ENCODE measurements around the gene NLGN4X. TPM values are rescaled to one million over a fixed set of nuclear protein-coding genes. Genes with fewer than 3 reads are reported as not detected.

NLGN4X gene
- total RNA-seq, result not detected

DNA sequence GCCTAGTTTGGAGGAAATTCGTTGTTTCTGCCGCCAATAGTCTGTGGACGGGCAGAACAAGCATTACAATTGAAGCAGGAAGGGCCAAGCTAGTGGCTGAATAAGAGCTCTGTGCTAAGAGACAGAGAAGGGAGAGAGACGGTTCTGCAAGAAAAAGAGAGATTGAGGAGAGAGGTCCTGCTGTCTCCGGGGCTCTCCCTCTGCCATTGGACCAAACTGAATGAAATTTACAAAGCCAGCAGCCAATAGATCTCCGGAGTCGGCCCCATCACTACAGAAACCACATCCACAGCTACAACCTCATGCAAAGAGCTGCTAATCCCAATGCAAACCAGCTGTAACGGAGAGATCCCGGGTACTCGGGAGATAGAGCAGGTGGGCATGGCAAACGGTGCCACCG lies at the start of gene NLGN4X:
NLGN4X (minus strand) TSS at position 148 of the 400 bp plus-strand sequence. CDS start 77,401 bp downstream, outside the sequence.
- DNase-seq, result no peak

DNA sequence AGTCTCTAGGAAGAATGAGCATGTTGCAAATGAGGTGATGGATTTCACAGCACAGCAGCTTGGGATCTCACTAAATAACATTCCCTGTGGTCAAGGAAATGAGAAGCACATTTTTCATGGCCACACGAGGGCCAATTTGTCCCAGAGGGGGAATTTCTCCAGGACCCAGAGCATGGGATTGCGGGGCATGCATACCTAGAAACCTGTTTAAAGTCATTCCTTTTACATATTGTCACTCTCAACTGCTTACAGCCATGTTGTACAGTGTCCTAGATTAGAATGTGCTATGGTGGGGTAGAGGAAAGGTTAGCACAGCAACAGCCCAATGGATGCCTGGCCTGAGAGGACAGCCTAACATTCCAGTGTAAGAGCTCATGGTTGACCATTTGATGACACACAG lies 37.4 kb upstream of the NLGN4X start:
- DNase-seq, result no peak

DNA sequence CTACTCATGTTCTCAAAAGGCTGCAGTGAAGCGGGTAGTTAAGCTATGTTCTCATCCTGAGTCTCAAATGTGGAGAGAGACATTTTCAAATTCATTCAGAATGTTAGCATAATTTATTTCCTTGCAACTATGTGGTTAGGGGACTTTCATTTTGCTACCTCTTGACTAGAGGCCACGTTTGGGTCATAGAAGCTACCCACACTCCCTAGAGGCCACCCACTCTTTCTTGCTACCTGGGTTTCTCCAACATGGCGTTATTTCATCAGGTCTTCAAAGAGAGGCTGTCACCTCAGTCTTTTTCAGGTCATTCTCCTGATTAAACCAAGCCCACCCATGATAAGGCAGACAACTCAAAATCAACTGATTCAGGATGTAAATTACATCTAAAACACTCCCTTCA lies 34.3 kb upstream of the NLGN4X start:
- DNase-seq, result no peak

- no peak for DNase-seq
Observed at GRCh38 chrX:6257025-6257424, 28.4 kb upstream of the NLGN4X start.

DNA sequence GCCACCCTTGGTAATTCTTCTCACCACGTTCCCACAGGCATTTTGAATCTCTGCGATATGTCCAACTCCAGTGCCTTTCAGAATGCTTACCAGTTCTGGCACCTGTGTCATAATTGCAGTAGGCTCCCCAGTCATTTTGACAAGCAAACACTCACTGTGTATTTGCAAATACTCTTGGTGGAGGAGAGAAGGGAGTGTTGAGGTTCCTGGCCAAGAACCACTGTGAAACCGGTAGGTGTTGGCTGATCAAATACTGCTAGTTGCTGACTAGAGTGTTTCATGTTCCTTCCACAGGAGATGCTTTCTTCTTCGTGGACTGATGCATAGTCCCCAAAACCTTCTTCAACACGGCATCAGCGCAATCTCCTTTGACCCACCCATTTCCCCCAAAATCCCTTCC lies 16.0 kb upstream of the NLGN4X start:
- no peak for DNase-seq

DNA sequence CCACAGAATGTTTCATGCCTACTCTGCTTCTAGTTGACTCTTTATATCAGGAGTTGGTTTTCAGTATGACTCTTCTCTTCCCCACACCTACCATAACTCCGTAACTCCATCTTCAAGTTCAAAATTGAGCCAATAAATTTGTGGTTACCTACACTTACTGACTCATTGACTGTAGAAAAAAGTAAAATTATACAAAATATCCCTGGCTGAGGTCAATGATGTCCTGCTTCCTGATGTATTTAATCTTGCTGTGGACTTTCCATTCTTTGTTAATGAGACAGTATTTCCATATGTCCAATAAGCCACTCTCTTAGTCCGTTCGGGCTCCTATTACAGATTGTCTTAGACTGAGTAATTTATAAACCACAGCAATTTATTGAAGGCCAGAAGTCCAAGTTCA lies 9.9 kb upstream of the NLGN4X start:
- no peak for DNase-seq

DNA sequence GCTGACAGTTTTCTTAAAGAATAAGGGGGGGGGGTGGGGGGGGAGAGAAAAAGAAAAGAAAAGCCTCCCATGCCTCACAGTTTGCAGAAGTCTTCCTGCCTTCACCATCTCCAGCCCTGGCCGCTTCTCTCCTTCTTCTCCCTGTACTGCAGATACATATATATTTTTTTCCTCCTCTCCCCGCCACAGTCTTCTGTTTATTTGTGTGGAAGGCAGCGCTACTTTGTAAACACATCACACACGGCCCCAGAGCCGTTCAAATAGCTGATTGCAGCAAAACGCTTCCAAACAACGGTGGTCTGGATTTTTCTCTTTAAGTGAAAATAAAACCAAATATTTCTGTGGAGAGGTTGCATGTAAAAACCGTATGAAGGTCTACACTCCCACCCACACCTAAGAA lies 732 bp downstream of the NLGN4X start:
- no peak for DNase-seq

DNA sequence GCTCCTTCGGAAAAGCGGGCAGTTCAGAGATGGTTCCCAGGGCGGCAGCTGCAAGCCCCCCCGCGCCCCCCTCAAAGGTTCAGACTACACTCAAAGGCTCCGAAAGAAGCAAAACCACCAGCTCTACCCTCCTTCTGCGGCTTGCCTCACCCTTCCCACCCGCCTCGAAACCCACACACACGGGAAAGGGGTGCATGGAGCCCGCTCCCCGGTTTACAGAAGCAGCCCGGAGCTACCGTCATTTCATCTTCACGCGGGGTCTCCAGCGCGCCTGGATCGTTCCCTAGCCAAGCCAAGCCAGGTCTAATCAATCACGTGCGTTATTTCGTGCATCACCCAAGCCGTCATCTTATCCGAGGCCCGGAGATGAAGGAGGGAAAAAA lies 1.2 kb downstream of the NLGN4X start:
- no peak for DNase-seq

DNA sequence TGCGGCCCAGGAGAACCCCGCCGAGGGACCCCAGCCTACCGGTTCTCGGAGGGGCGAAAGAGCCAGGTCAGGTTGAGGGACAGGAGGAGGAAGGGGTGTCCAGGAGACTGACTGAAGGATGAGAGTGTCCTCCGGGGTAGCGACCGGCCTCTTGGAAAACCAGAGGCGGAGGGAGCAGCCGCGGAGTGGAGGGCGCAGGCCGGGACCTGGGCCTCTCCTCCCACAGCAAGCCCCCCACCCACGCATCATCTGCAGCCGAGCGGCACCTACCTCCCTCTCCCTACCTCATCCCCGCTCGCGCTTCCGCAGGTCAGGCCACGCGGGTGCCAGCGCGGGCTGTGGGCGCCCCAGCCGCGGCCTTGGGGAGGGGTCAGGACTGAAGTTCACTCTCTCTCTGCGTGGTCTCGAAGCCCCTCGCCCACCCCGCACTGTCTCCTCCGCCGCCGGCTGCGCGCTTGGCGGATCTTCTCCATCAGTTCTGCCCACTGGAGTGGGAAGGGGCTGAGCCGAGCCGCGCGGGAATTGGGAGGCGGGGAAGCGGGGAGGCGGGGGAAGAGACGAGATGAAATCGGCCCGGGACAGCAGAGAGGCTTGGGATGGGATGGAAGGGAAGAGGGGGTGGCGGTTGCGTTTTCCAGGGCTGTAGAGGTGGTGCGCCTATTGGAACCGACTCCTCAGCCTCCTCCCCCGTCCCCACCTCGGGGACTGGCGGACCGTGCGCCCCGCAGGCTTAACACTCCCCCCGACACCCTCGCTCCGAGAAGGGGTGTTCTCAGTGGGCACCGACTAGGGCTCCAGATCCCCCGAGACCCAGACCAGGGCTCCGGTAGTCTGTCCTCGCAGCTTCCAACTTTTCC lies 1.8 kb downstream of the NLGN4X start:
- DNase-seq, result no peak

- DNase-seq, result no peak
Observed at GRCh38 chrX:6225911-6226595, 2.6 kb downstream of the NLGN4X start.

- no peak for DNase-seq
Observed at GRCh38 chrX:6225288-6225910, 3.3 kb downstream of the NLGN4X start.

GRCh38 chrX:6223516-6223915 lies 5.2 kb downstream of the NLGN4X start:
- DNase-seq, result no peak

DNA sequence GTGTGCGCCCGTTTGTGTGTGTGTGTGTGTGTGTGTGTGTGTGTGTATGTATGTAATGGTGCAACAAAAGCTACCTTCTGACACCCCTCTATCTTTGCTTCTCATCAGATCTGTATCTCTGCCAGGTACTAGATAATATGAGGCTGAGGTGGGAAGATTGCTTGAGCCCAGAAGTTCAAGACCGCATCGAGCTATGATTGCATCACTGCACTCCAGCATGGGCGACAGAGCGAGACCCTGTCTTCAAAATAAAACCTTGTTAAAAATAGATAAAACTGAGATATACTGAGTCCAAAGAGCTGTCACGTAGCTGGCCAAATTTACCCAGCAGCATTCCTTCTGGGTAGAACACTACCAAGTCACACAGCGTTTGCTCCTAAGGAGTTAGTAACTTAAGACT lies 18.4 kb downstream of the NLGN4X start:
- DNase-seq, result no peak

GRCh38 chrX:6203462-6204215 lies 25.0 kb downstream of the NLGN4X start:
- DNase-seq, result no peak

- DNase-seq, result no peak
Observed at GRCh38 chrX:6199486-6199885, 29.2 kb downstream of the NLGN4X start.

DNA sequence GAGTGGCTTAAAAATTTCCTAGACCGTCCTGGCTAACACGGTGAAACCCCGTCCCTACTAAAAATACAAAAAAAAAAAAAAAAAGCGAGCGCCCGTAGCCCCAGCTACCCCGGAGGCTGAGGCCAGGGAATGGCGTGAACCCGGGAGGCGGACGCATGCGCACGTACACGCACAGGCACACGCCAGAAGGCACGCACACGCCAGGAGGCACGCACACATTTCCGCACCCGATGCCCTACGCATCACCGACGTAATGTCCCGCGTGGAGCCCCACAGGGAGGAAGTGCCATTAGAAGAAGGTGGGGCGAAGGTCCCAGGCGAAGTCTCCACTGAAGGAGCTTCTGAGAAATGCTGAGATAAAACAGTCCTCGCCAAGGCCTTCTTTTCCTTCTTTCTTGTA lies 41.4 kb downstream of the NLGN4X start:
- no peak for DNase-seq

GRCh38 chrX:6184900-6185515 lies 43.7 kb downstream of the NLGN4X start:
- DNase-seq, result no peak

DNA sequence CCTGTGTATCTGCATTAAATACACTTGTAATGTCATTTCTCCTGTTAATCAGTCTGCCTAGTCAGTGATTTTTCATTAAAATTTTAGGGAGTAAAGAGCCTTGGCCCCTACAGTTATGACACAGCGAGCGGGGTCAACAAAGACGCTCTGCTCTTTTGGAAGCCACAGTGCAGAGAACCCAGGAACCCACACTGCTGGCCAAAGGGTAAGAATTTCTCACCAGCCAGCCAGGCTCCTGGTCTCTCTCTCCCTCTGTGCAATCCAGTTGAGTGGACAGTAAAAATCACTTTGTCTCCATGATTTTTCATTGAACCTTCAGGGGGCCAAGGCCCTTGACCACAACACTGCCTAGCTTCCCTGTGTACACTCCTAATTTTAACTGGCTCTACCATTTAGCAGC lies 52.8 kb downstream of the NLGN4X start:
- DNase-seq, result no peak

DNA sequence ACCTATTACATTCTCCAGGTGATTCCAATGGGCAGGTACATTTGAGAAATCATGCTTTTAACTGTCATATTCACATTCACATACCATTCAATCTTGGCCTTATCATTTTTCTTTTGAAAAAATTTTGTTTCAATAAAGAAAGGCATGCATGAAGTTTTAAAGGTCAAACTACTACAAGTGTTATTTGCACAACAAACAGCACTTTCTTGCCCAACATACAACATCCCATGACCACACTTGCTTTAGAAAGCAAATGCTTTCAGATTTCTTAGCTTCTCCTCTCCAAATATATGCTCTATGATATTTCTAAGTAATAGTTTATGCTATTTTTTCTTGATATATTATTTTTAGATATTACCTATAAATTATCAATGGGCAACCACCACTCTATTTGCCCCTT lies 58.2 kb downstream of the NLGN4X start:
- no peak for DNase-seq

GRCh38 chrX:6169407-6169806 lies 59.3 kb downstream of the NLGN4X start:
- DNase-seq, result no peak

GRCh38 chrX:6163721-6164120 lies 64.9 kb downstream of the NLGN4X start:
- no peak for DNase-seq

DNA sequence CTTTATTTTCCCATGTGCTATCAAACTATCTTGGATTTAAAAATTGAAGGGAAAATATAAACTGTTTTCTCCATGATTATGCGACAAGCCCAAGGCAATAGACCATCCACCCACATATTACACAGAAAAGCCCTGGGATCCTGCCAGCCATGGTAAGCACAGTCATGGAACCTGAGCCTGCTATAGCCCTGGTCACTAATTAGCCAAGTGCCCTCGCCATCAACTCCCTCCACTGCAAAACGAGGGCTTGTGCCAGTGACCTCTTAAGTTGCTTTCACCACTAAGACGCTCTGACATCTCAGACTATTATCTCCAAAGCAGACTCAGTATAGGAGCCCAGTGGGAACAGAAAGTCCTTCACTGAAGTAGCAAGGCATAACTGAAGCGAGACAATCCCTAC lies 69.2 kb downstream of the NLGN4X start:
- no peak for DNase-seq

DNA sequence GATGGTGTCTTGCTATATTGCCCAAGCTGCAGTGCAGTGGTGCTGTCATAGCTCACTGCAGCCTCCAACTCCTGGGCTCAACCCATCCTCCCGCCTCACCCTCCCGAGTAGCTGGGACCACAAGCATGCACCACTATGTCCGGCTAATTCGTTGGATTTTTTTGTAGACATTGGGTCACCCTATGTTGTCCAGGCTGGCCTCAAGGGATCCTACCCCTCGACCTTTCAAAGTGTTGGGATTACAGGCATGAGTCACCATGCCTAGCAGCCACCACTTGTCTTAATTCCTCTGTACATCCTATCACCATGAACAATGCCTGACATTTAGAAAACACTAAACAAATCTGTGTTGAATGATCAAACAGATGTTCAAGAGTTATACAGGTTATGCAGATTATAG lies 76.7 kb downstream of the NLGN4X start:
- no peak for DNase-seq

Measured in effector CD4-positive, alpha-beta T cell (primary cell).